ENCODE data around the gene PAAF1.

Gene PAAF1

GRCh38 chr11:73944901-73945300 is 68.1 kb downstream of the PAAF1 start:
- DNase-seq (ENCODE audit: low read depth, low spot score) = no peak

- no peak for DNase-seq (ENCODE audit: low read depth, low spot score)
Measured at GRCh38 chr11:73945396-73945795, 68.6 kb downstream of the PAAF1 start.

- no peak for DNase-seq (ENCODE audit: low read depth, low spot score)
Measured at GRCh38 chr11:73946798-73947458, 70.1 kb downstream of the PAAF1 start.

- no peak for DNase-seq (ENCODE audit: low read depth, low spot score)
Measured at GRCh38 chr11:73949246-73949645, 72.4 kb downstream of the PAAF1 start.

- no peak for DNase-seq (ENCODE audit: low read depth, low spot score)
Measured at GRCh38 chr11:73949912-73950311, 73.1 kb downstream of the PAAF1 start.

- DNase-seq (ENCODE audit: low read depth, low spot score) = no peak
Measured at GRCh38 chr11:73950869-73951710, 74.3 kb downstream of the PAAF1 start, which contains the start of gene DNAJB13. Gene DNAJB13, plus strand, starts transcription at chr11:73951026. Its CDS starts 44 bp downstream, at chr11:73951070.

- no peak for DNase-seq (ENCODE audit: low read depth, low spot score)
Measured at GRCh38 chr11:73951797-73952196, 75.0 kb downstream of the PAAF1 start.

- no peak for DNase-seq (ENCODE audit: low read depth, low spot score)
Measured at GRCh38 chr11:73956876-73957653, 80.3 kb downstream of the PAAF1 start.

- no peak for DNase-seq (ENCODE audit: low read depth, low spot score)
Measured at GRCh38 chr11:73957654-73958361, 81.0 kb downstream of the PAAF1 start.

GRCh38 chr11:73958521-73959141 is 81.8 kb downstream of the PAAF1 start:
- no peak for DNase-seq (ENCODE audit: low read depth, low spot score)

- no peak for DNase-seq (ENCODE audit: low read depth, low spot score)
Measured at GRCh38 chr11:73961321-73961720, 84.5 kb downstream of the PAAF1 start.

- DNase-seq (ENCODE audit: low read depth, low spot score) = no peak
Measured at GRCh38 chr11:73962101-73962705, 85.4 kb downstream of the PAAF1 start.

- no peak for DNase-seq (ENCODE audit: low read depth, low spot score)
Measured at GRCh38 chr11:73963861-73964260, 87.1 kb downstream of the PAAF1 start.

- DNase-seq (ENCODE audit: low read depth, low spot score) = no peak
Measured at GRCh38 chr11:73965076-73965763, 88.4 kb downstream of the PAAF1 start.

GRCh38 chr11:73965764-73966121 is 88.9 kb downstream of the PAAF1 start:
- no peak for DNase-seq (ENCODE audit: low read depth, low spot score)

GRCh38 chr11:73968356-73968966 is 91.7 kb downstream of the PAAF1 start:
- DNase-seq (ENCODE audit: low read depth, low spot score) = no peak

- DNase-seq (ENCODE audit: low read depth, low spot score) = no peak
Measured at GRCh38 chr11:73969091-73969490, 92.3 kb downstream of the PAAF1 start.

- no peak for DNase-seq (ENCODE audit: low read depth, low spot score)
Measured at GRCh38 chr11:73969991-73970800, 93.4 kb downstream of the PAAF1 start.

GRCh38 chr11:73971175-73971719 is 94.4 kb downstream of the PAAF1 start:
- DNase-seq (ENCODE audit: low read depth, low spot score) = no peak
